Activated naive CD4-positive, alpha-beta T cell (primary cell): ENCODE measurements around the gene TBC1D30.
"Not testable (repeated sequence)": the region's sequence is repeated elsewhere in the genome, so short reads cannot be mapped to it uniquely, and the experiment has no call there.

Experiments used
- DNase-seq, 4 experiments: peaks; one replicate each; lab custom pipeline; 2025; lab: John Stamatoyannopoulos, UW

TBC1D30 gene

DNA sequence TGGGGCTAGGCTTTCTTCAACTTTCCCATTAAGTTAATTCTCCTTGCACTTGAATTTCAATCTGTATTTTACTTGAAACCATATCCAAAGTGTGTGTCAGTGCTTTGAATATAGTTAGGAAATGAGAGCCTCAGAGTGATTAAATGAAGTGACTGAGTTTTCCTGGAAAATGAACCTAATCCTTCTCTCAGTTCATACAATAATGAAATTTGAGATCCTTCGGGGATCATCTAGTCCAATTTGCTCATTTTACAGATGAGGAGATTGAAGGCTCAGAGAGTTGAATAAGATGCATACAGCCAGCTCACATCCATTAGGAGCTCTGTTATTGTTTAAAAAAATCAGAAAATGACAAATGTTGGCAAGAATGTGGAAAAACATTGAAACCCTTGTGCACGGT, 18.3 kb upstream of the TBC1D30 start:
- no peak for DNase-seq

- no peak for DNase-seq
These were observed 17.6 kb upstream of the TBC1D30 start for GRCh38 chr12:64806593-64807460.

- no peak for DNase-seq
These were observed 16.3 kb upstream of the TBC1D30 start for GRCh38 chr12:64808110-64808509.

GRCh38 chr12:64810831-64811230, 13.6 kb upstream of the TBC1D30 start:
- DNase-seq, result no peak

- no peak for DNase-seq
These were observed 10.7 kb upstream of the TBC1D30 start for GRCh38 chr12:64813723-64814122.

- DNase-seq, result no peak
These were observed 10.0 kb upstream of the TBC1D30 start for GRCh38 chr12:64814432-64814831.

DNA sequence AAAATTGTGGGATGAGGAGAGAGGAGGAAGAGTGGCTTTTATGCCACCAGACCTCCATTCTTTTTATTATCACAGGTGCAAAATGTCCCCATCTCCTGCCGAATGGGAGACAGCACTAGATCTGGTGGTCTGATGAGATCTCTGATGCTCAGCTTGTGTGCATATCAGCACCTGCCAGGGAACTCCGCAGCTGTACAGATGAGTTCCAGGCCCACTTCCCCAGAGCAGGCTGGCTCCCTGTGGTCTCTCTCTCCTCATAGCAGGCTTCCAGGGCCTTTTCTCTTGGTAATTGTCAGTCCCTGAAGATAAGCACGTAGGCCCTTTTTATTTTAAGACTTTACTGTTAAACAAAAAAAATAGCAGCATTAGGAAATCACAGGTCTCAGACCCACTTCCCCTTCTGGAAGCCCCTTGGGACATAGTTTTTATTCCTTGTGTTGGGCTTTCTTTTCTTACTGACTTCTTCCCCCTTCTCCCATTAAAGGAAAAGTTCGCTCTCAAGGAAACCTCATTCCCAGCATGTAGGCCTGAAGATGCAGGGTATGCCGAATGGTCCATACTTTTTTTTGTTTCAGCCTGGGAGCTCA, 4.5 kb upstream of the TBC1D30 start:
- no peak for DNase-seq

GRCh38 chr12:64820593-64820992, 3.9 kb upstream of the TBC1D30 start:
- DNase-seq, result no peak

- DNase-seq, result no peak
These were observed 3.3 kb upstream of the TBC1D30 start for GRCh38 chr12:64821116-64821630.

- DNase-seq, result no peak
These were observed 332 bp upstream of the TBC1D30 start for GRCh38 chr12:64824130-64824499.

GRCh38 chr12:64825143-64826021, 935 bp downstream of the TBC1D30 start:
- no peak for DNase-seq

DNA sequence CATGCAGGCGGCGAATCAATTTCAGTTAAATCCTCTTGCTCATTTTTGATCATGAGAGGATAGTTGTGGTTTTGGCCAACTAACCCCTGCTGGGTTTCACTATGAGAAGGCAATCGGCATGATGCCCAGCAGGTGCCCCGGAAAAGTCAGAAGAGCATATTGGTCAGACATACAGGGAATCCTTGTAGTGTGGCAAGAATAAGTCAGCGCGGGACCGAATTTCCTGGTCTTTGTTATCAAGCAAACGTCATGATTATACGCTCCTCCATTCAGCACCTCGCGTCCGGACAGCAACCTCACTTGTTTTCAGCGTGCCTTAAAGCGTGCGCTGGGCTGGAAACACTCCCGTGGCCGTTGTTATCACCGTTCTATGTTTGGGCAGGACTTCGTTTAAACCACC, 1.8 kb downstream of the TBC1D30 start:
- peak in 2 of 4 experiments; percentile 6 to 11 for DNase-seq

GRCh38 chr12:64828713-64829112, 4.3 kb downstream of the TBC1D30 start:
- DNase-seq, result no peak

DNA sequence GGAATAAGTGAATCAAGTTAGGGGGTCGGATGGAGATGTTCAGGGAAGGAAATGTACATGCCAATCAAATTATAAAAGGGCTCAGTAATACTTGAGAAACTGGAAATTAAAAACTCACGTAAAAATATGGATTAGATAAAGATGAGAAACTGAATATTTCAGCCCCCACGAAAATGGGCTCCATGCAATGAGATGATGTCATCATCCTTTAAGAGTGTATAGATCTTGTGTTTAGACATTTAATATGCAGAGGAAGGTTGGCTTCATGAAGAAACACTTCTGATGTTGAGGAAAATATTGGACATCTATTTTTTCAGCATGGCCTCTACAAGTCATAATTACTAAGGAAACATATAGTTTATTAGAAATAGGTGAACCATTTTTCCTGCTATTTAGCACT, 9.5 kb downstream of the TBC1D30 start:
- DNase-seq, result no peak

- no peak for DNase-seq
These were observed 11.5 kb downstream of the TBC1D30 start for GRCh38 chr12:64835901-64836300.

DNA sequence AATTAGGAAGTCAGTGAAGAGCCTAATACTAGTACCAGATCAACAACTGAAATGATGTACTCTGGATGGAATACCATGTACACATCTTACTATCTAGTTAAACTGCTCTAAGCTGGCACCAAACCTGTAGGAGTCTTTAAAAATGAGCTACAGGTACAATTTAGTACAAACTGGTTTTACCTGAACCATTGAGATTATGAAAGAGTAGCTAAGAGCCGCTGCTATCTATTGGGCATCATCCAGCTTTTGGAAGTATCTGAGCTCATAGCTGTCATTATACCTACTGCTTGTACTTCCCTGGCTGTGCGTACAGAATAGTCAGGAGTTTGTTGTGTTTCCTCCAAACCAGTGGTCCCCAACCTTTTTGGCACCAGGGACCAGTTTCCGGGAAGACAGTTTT, 12.4 kb downstream of the TBC1D30 start:
- no peak for DNase-seq

DNA sequence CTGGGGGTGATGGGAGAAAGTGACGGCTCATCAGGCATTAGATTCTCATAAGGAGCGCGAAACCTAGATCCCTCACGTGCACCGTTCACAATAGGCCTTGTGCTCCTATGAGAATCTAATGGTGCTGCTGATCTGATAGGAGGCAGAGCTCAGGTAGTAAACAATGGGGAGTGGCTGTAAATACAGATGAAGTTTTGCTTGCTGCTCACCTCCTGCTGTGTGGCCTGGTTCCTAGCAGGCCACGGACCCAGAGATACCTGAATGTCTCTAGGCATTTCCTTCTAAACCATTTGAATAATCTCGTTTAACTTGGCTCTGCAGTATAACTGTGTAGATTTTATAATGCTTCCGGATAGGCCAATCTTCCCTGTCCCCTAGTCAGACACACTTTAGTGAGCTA, 13.0 kb downstream of the TBC1D30 start:
- DNase-seq, result no peak

DNA sequence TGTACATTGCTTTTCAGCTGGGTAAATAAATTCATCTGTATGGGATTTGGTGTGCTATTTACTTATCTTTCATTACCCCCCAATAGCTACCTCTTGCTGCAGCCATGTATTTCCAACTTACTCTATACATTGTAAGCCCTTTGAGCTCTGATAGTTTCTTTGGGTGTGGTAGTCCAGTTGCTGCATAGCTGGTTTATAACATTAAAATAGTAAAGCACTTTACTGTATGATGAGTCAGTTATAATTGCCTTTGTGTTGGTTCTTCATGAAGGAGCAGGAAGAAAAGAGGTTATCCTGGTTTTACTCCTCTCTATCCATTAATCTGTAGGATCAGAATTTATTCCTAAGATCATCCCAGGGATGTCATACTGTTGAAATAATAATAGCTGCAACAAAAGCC, 15.7 kb downstream of the TBC1D30 start:
- no peak for DNase-seq

GRCh38 chr12:64840949-64841717, 16.7 kb downstream of the TBC1D30 start:
- no peak for DNase-seq

GRCh38 chr12:64848409-64848808, 24.0 kb downstream of the TBC1D30 start:
- DNase-seq, result not testable (repeated sequence)

DNA sequence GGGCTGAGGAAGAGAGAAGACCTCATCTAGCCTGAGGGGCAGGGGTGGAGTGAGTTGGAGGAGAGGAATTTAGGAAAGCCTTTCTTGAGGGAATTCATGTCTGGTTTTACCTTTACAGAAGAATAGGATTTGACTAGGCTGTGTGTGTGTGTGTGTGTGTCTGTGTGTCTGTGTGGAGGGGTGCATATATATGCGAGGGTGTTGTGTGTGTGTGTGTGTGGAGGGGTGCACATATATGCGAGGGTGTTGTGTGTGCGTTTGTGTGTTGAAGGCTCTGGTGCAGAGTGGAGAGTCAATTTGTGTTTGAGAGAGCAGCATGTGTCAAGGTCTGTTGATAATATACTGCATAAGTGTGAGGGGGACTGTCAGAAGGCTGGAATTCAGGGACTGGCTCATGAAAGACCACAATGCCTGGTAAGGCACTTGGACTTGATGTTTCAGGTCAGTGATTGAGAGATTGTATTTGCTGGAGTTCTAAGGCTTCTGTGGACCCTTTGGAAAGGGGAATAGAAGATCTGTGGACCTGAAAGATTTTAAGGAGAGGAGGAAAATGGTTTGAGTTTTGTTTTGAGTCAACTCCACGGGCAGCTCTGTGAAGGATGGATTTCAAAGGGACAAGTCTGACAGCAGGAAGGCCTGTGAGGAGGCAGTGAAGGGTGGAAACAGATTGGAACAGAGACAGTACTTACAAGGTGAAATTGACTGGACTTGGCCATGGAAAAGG, 34.6 kb downstream of the TBC1D30 start:
- DNase-seq, result no peak
